Measurements from ENCODE around the gene RAD51B. TPM values are rescaled to one million over a fixed set of nuclear protein-coding genes. Genes with fewer than 3 reads are reported as not detected.

RAD51B gene
- total and polyA plus RNA-seq, 2 of the 13 experiments (the other 11 are each of a cell fraction or from before 2014, with no cell fraction given), result 7.0 to 9.5 TPM

- H4K20me1 ChIP-seq (ENCODE audit: insufficient read depth, low read length), result no peaks in the 10 kb centered on the region
- H3K4me1 ChIP-seq (ENCODE audit: insufficient read depth, low read length), result no peaks in the 10 kb centered on the region
- H3K9me3 ChIP-seq (ENCODE audit: low read length), result no peaks in the 10 kb centered on the region
- peaks cover 30 to 65% of the 10 kb centered on the region in 2 experiments for H3K36me3 ChIP-seq (replicated peaks in 1 of 2; ENCODE audit: control insufficient read depth in 1 of 2, insufficient read depth in 2 of 2, low read length in 2 of 2)
- H3K27ac ChIP-seq (ENCODE audit: extremely low read length, insufficient read depth, low read length), result no peak overlapping the region
- FAIRE-seq (no peak), ATAC-seq (no peak), DNase-seq (ENCODE audit: low spot score) (no peak)
- TF ChIP-seq SIN3A (IDR thresholded peaks at IDR 0.05; ENCODE audit: borderline replicate concordance, low read depth, low read length), result no peak
- TF ChIP-seq KDM5A (IDR thresholded peaks at IDR 0.05; ENCODE audit: borderline replicate concordance, low read length), result no peak
- no peak for TF ChIP-seq PREB (CRISPR knock-in tag; IDR thresholded peaks at IDR 0.05)
- TF ChIP-seq IRF2 (CRISPR knock-in tag; IDR thresholded peaks at IDR 0.05), result no peak
- TF ChIP-seq RARA (CRISPR knock-in tag; IDR thresholded peaks at IDR 0.05), result no peak
- no peak for TF ChIP-seq ZNF549 (CRISPR knock-in tag; IDR thresholded peaks at IDR 0.05)
- no peak for TF ChIP-seq ZNF296 (CRISPR knock-in tag; conservative IDR thresholded peaks at IDR 0.05)
- no peak for TF ChIP-seq TEAD3 (CRISPR knock-in tag; optimal IDR thresholded peaks at IDR 0.05; ENCODE audit: borderline replicate concordance)
- TF ChIP-seq, protein P1, sequence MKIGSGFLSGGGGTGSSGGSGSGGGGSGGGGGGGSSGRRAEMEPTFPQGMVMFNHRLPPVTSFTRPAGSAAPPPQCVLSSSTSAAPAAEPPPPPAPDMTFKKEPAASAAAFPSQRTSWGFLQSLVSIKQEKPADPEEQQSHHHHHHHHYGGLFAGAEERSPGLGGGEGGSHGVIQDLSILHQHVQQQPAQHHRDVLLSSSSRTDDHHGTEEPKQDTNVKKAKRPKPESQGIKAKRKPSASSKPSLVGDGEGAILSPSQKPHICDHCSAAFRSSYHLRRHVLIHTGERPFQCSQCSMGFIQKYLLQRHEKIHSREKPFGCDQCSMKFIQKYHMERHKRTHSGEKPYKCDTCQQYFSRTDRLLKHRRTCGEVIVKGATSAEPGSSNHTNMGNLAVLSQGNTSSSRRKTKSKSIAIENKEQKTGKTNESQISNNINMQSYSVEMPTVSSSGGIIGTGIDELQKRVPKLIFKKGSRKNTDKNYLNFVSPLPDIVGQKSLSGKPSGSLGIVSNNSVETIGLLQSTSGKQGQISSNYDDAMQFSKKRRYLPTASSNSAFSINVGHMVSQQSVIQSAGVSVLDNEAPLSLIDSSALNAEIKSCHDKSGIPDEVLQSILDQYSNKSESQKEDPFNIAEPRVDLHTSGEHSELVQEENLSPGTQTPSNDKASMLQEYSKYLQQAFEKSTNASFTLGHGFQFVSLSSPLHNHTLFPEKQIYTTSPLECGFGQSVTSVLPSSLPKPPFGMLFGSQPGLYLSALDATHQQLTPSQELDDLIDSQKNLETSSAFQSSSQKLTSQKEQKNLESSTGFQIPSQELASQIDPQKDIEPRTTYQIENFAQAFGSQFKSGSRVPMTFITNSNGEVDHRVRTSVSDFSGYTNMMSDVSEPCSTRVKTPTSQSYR (CRISPR knock-in tag; IDR thresholded peaks at IDR 0.05; ENCODE audit: borderline replicate concordance), result no peak
- TF ChIP-seq, protein P2, sequence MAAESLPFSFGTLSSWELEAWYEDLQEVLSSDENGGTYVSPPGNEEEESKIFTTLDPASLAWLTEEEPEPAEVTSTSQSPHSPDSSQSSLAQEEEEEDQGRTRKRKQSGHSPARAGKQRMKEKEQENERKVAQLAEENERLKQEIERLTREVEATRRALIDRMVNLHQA (CRISPR knock-in tag; IDR thresholded peaks at IDR 0.05), result no peak
- no peak for TF ChIP-seq HOXA7 (CRISPR knock-in tag; IDR thresholded peaks at IDR 0.05)
- TF ChIP-seq E2F5 (CRISPR knock-in tag; conservative IDR thresholded peaks at IDR 0.05), result no peak
- no peak for TF ChIP-seq U2AF1 (optimal IDR thresholded peaks at IDR 0.05; ENCODE audit: low read depth, low read length)
- no peak for TF ChIP-seq ZNF121 (CRISPR knock-in tag; IDR thresholded peaks at IDR 0.05)
- TF ChIP-seq ELF1 (CRISPR knock-in tag; IDR thresholded peaks at IDR 0.05), result no peak
- TF ChIP-seq ZBTB1 (CRISPR knock-in tag; IDR thresholded peaks at IDR 0.05; ENCODE audit: borderline replicate concordance), result no peak
- TF ChIP-seq RAD51 (IDR thresholded peaks at IDR 0.05; ENCODE audit: borderline replicate concordance), result no peak
- no peaks in the 10 kb centered on the region for H3K79me2 ChIP-seq (ENCODE audit: insufficient read depth, low read length)
- no peaks in the 10 kb centered on the region for H3K27me3 ChIP-seq (ENCODE audit: control insufficient read depth in 1 of 2, insufficient read depth in 2 of 2, low read length in 2 of 2)
- no peak overlapping the region for H3K4me3 ChIP-seq (replicated peaks in 1 of 3; ENCODE audit: insufficient read depth in 1 of 3, low read depth in 2 of 3, low read length in 3 of 3)
- POLR2A ChIA-PET, result no interaction called here
- no peak overlapping the region for H3K9ac ChIP-seq (ENCODE audit: insufficient read depth, low read depth, low read length)
- no peak overlapping the region for H3K4me2 ChIP-seq (ENCODE audit: low read depth, low read length)
- intact Hi-C loops (cut with micrococcal nuclease; ENCODE audit: unreplicated experiment), result no loop called here
- in situ Hi-C loops (cut with HindIII; ENCODE audit: extremely low pct_ligation_motif_present, low pct_unique_long_range_greater_than_20kb), result no loop called here
- CTCF ChIA-PET (ENCODE audit: low intra/inter-chr PET ratio, low total read pairs), result no interaction called here
- 96% methylated on average over 4 of the region's 4 CpGs for WGBS (ENCODE audit: low lambda C conversion rate)
- no TSS peak for BruUV-seq (replicated peaks)
- no peak overlapping the region for H2AFZ ChIP-seq (ENCODE audit: low read length)
Observed at GRCh38 chr14:67800743-67801142, 18.8 kb upstream of the RAD51B start.

All from HepG2 (cell line).